Fibroblast of the aortic adventitia (primary cell): ENCODE measurements around the gene SCG5. TPM values are rescaled to one million over a fixed set of nuclear protein-coding genes. Genes with fewer than 3 reads are reported as not detected.

Source experiments
- DNase-seq: peaks from one replicate; pipeline ENCODE4 v3.0.0-alpha.2; 2010; ENCODE audit warnings: low read depth
- H3K4me3 ChIP-seq: 2 replicates; pipeline ENCODE4 v1.5.1; 2011; ENCODE audit warnings: low read depth, mild to moderate bottlenecking, control low read depth, low read length, moderate library complexity
- total RNA-seq: library from RNA; depleted of rRNA; stranded (reverse); fragments of >200 nt; gene quantifications from 2 replicates; pipeline ENCODE4 v1.2.3, GENCODE V29; 2012; ENCODE audit warnings: low replicate concordance
- TF ChIP-seq, protein P1 (sequence below): IDR thresholded peaks from 2 replicates; pipeline ENCODE4 v1.5.1; 2011; ENCODE audit warnings: mild to moderate bottlenecking, low read length, control low read depth, inconsistent platforms; ENCODE audit not compliant: insufficient read depth

Gene SCG5
- total RNA-seq, 1 donor: 11.7 TPM

DNA sequence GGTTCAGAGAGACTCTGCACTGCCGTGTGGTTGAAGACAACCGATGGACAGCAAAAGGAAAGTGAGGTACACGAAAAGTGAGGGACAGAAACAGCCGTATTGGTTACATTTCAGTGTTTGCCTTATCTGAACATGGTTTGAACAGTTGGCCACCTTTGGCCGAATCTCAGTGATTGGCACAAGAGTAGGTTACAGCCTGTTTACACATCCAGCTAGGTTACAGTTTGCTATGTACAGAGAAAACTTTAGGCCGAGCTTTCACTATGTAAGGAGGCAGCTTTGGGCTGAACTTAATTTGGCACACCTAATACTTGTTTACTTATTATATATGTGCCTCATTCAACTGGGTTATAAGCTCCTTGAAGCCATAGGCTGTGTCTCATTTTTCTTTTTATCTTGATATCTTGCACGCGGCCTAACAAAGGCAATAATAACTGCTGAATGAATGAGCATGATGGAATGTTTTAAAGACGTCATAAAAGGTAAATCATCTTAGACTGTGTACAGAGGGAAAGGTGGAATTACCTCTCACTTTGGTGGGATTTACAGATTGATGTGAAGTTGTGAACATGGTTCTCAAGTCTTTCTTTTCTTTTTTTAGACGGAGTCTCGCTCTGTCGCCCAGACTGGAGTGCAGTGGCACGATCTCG lies 59.1 kb downstream of the SCG5 start:
- DNase-seq: no peak
- TF ChIP-seq, protein P1, sequence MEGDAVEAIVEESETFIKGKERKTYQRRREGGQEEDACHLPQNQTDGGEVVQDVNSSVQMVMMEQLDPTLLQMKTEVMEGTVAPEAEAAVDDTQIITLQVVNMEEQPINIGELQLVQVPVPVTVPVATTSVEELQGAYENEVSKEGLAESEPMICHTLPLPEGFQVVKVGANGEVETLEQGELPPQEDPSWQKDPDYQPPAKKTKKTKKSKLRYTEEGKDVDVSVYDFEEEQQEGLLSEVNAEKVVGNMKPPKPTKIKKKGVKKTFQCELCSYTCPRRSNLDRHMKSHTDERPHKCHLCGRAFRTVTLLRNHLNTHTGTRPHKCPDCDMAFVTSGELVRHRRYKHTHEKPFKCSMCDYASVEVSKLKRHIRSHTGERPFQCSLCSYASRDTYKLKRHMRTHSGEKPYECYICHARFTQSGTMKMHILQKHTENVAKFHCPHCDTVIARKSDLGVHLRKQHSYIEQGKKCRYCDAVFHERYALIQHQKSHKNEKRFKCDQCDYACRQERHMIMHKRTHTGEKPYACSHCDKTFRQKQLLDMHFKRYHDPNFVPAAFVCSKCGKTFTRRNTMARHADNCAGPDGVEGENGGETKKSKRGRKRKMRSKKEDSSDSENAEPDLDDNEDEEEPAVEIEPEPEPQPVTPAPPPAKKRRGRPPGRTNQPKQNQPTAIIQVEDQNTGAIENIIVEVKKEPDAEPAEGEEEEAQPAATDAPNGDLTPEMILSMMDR: no peak
- H3K4me3 ChIP-seq: no peak overlapping the region

DNA sequence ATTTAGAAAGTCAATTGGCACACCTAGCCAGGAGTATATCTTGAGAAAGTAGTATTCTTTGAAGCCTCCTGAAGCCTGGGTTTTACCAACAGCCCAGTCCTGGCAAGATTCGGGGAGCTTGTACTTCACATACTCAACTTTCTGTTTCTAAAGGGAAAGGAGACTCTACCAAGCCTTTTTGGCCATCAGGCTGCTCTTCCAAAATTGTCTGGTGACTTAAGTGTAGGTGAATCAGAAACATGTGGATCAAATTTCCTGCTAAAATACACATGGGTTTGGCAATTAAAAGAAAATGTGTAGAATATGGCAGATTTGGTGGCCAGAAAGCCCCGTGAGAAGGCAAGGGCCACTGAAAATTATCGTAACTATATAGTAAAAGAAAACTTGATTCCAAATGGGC lies 60.4 kb downstream of the SCG5 start:
- DNase-seq: peak; percentile 38
- TF ChIP-seq, protein P1: no peak
- H3K4me3 ChIP-seq: no peak overlapping the region

DNA sequence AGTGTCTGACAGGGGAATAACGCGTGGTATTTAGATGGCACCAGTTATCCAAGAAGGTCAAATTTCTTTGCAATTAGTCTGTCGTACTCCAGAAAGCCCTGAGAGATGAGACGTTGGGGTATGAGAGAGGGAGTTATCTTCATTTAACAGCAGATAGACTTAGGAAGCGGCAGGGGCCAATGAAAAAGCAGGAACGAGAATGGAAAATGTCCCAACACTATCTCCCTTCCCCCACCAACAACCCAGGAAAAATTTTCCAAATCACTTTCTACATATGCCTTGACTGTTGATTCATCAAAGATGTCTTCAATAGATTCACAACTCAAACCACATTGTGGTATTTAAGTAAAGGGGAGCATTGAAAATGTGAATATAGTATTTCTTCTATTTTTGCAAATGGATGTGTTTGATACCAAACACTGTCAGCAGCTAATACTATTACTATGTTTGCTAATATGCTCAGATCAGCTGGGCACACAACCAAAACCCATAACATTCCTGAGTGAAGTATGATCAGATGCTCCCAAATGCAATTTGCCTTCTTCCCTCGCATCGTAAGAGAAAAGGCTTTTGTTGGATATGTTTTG lies 63.0 kb downstream of the SCG5 start:
- H3K4me3 ChIP-seq: no peak overlapping the region
- TF ChIP-seq, protein P1: no peak
- DNase-seq: peak; percentile 70

DNA sequence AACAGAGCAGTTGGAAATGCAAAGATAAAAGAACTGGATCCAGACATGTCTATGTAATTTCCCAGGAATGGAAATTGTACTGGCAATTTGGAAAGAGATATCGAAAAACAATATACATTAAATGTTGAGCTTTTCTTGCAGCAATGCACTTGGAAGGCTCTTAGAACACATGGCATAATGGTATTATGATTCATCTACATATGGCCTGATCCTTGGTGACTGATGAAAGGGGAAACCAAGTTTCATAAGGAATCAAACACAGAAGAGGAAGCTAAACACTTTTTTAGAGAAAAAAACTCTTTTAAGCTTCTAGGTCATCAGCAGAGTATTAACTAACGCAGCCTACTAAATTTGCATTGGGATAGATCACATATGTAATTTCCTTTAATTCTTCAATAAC lies 63.9 kb downstream of the SCG5 start:
- no peak for DNase-seq
- H3K4me3 ChIP-seq: no peak overlapping the region
- TF ChIP-seq, protein P1: no peak

DNA sequence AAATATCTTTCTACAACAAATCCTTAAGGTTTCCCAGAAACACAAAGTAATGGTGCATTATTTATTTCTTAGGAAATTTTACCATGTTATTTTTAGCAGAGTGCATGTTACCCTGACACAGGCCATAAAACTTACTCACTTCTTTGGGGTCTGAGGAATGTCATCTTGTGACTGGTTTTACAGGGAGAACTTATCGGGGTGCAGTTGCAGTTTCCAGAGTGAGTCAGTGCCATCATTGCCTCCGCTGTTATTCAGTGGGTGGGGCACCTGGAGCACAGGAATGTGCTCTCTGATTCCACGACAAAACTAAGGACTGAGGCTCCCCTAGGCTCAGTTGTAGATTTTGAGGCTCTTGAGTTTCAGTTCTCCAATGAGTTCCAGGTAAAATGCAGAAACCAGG lies 65.2 kb downstream of the SCG5 start:
- TF ChIP-seq, protein P1: no peak

DNA sequence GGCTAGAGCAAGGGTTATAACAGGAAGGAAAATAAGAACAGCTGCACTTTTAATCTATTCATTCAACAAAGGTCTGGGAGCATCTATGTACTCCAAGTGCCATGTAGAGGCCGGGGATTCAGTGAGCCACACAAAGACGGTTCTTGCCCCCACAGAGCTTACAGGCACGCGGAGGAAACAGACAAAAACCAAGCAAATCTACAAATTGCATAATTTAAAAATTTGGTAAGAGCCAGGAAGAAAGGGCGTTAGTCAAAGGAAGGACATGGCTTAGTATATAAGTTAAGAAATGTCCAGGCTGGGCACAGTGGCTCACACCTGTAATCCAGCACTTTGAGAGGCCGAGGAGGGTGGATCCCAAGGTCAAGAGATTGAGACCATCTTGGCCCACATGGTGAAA lies 65.9 kb downstream of the SCG5 start:
- TF ChIP-seq, protein P1: no peak
- no peak for DNase-seq
- H3K4me3 ChIP-seq: no peak overlapping the region

More for the DNA sequence above, 65.2 kb downstream of the SCG5 start:
- H3K4me3 ChIP-seq: no peak overlapping the region
- peak; percentile 76 for DNase-seq
